ENCODE measurements around the gene SETD1B. TPM values are rescaled to one million over a fixed set of nuclear protein-coding genes. Genes with fewer than 3 reads are reported as not detected.

Gene SETD1B
- polyA plus RNA-seq, 3 donors, result 5.7 to 11.1 (median 10.6) TPM

DNA sequence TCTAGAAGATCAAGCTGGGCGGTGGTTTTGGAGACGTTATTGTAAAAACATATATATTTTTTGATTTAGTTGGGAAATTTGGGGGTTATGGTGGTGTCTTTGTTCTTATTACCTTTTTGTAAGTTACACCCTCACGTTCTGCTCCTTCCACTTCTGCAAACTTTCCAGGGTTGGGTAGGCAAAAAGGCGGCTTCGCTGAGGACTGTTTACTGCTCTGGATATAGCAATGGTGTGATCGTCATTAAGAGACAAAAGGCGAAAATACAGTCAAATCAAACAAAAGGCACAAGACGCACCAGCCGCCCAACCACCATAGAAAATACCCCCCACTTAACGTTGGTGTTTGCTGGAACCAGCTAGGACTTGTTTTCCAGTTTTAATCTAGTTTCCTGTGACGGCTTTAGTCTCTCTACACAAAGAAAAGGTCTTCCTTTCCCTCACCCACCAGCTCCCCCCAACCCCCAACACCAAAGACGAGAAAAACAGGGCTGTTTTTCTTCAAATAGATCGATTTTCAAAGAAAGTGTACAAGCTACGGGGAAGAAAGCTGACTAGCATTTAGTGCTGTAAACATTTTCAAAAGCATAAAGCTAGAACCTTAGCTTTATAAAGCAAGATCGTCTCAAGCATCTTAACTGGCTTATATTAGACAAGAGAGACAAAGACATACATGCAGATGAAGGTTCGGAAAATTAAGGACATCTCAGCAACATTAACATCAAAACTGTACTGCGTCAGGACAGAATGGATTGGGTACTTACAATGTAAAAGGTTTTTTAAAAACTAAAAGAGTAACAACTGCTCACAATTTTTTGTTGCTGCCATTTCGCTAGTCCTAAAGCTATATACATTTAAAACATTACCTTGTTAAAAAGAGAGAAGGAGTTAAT lies 2.0 kb upstream of the SETD1B start:
- H3K27ac ChIP-seq (ENCODE audit: low read depth, low read length), result peak overlapping the region; percentile 99
- 3% methylated on average over 18 of the region's 18 CpGs for WGBS, 3 donors

DNA sequence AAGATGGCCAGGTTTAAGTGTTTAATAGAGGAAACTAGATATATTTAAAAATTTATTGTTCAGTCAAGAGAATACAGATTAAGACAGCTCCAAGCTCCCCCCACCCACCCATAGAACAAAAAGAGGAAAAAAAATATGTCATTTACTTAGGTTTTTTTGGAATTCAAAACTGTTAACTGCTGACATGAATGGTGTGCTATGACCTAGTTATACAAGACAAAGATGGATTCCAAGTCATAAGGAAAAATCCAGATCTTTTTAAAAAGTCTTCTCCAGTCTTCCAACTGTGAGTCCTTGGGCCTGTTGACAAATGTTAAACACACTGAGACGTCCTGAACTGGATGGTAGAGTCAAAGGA lies 1.3 kb upstream of the SETD1B start:
- 0% methylated on average over 1 of the region's 1 CpG for WGBS, 3 donors
- no peak overlapping the region for H3K27ac ChIP-seq (ENCODE audit: low read depth, low read length)

GRCh38 chr12:121802843-121803698 lies 738 bp upstream of the SETD1B start:
- H3K27ac ChIP-seq (ENCODE audit: low read depth, low read length), result peak overlapping the region; percentile 95
- WGBS, 3 donors, result 0% methylated on average over 61 to 65 of the region's 65 CpGs

GRCh38 chr12:121804417-121805111 lies 755 bp downstream of the SETD1B start:
- 0 to 2% (median 1%) methylated on average over 55 to 63 of the region's 63 CpGs for WGBS, 3 donors
- H3K27ac ChIP-seq (ENCODE audit: low read depth, low read length), result peak overlapping the region; percentile 74

- H3K27ac ChIP-seq (ENCODE audit: low read depth, low read length), result no peak overlapping the region
- 1 to 2% (median 2%) methylated on average over 44 to 45 of the region's 45 CpGs for WGBS, 3 donors
These were observed 1.6 kb downstream of the SETD1B start for GRCh38 chr12:121805171-121806008.

DNA sequence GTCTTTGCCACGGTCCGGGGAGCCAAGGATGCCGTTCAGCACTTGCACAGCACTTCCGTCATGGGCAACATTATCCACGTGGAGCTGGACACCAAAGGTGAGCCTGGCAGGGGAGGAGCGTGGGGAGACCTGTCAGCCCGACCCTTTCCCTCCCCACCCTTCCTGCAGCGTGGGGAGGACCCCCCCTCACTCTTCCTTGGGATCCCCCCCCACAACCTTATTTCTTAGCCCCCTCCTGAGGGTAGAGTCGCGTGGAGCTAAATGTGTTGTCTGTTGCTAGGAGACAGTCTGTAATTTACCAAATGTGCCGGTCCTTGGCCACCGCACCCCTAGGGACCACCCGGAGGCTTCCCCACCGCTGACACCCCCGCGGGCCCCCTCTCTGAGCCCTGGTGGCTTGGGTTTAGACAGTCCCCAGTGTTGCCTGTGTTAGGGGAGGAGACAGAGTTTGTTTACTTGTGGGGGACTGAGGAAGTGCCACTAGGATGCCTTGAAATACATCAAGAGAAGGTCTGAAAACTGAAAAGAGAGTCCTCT lies 2.3 kb downstream of the SETD1B start:
- 3 to 8% (median 7%) methylated on average over 15 to 16 of the region's 16 CpGs for WGBS, 3 donors
- H3K27ac ChIP-seq (ENCODE audit: low read depth, low read length), result no peak overlapping the region

- no peak overlapping the region for H3K27ac ChIP-seq (ENCODE audit: low read depth, low read length)
- WGBS, 3 donors, result 13 to 52% (median 47%) methylated on average over 20 to 21 of the region's 21 CpGs
These were observed 3.0 kb downstream of the SETD1B start for GRCh38 chr12:121806546-121807423.

GRCh38 chr12:121807642-121808347 lies 4.0 kb downstream of the SETD1B start:
- 79 to 81% (median 80%) methylated on average over 14 of the region's 14 CpGs for WGBS, 3 donors
- no peak overlapping the region for H3K27ac ChIP-seq (ENCODE audit: low read depth, low read length)

GRCh38 chr12:121808623-121809022 lies 4.8 kb downstream of the SETD1B start:
- 89 to 93% (median 89%) methylated on average over 8 of the region's 8 CpGs for WGBS, 3 donors
- no peak overlapping the region for H3K27ac ChIP-seq (ENCODE audit: low read depth, low read length)

- 76 to 93% (median 93%) methylated on average over 27 of the region's 27 CpGs for WGBS, 3 donors
- H3K27ac ChIP-seq (ENCODE audit: low read depth, low read length), result no peak overlapping the region
These were observed 5.9 kb downstream of the SETD1B start for GRCh38 chr12:121809712-121810116.

DNA sequence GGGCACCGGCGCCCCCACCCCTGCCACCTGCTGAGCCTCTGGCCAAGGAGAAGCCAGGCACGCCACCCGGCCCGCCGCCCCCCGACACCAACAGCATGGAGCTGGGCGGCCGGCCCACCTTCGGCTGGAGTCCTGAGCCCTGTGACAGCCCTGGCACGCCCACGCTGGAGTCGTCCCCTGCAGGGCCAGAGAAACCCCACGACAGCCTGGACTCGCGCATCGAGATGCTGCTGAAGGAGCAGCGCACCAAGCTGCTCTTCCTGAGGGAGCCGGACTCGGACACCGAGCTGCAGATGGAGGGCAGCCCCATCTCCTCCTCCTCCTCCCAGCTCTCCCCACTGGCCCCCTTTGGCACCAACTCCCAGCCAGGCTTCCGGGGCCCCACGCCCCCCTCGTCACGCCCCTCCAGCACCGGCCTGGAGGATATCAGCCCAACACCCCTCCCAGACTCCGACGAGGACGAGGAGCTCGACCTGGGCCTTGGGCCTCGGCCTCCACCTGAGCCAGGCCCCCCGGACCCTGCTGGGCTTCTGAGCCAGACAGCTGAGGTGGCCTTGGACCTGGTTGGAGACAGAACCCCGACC lies 6.5 kb downstream of the SETD1B start:
- no peak overlapping the region for H3K27ac ChIP-seq (ENCODE audit: low read depth, low read length)
- WGBS, 3 donors, result 81 to 85% (median 82%) methylated on average over 26 to 33 of the region's 33 CpGs

DNA sequence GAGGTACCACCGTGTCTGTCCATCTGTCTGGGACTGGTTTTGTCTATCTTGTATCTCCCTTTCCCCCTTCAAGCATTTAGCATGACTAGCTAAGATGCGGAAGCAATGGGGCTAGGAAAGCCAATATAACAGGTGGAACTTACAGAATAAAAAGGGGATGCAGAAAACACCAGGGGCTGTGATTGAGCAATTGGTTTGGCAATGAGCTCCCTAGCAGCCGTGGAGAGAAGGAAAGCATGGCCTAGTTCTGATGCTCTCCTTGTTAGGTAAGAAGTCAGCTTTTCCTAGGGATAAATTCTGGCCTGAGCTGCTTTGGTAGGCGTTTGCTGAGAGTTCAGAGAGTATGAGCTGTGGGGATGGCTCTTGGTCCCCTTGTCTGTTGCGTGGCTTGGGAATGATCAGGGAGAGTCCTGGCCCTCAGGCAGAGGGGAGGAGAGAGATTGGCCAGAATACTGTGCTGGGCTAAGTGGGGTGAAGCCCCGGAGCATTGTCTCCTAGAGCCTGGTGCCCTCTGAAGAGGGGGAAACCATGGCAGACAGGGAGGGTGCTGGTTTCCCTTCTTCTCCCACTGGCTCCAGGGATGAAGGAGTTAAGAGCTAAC lies 7.1 kb downstream of the SETD1B start:
- no peak overlapping the region for H3K27ac ChIP-seq (ENCODE audit: low read depth, low read length)
- WGBS, 3 donors, result 48 to 56% (median 53%) methylated on average over 6 of the region's 6 CpGs

DNA sequence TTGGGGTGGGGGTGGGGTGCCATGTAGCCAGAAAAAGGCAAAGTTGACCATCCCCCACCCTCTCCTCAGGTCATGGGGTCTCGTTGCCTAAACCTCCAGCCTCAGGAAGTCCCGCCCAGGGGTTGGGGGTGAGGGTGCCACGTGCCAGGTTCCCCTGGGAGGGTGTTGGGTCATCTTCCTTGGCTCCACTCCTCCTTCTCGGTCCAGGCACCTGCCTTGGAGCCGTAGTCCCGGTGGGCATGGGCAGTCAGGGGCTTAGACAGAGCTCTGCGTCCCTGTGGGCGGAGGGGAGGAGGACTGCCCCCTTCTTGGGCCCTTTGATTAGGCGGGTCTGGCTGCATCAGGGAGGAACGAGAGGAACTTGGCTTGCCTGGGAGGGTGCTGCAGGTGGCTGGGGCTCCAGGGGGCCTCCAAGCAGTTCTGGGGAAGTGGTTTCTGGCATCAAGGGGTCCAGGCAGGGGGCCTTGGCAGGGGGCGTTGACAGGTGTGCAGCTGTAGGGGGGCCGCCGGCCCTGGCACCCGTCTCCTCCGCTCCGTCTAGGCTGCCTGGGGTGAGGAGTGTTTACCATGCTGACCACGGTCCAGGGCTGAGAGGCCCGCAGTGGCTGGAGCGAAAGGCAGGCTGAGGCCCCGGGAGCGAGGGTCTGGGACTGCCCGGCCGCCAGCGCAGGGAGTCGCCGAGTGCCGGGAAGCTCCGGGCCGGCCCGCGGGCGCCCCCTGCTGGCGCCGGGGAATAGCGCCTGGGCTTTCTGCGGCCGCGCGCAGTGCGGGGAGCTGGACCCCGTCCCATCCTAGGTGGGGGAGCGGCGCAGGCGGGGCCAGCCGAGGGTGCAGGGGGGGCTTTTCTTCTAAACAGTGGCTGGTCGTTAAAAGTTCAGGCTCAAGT lies 7.9 kb downstream of the SETD1B start:
- 3 to 6% (median 5%) methylated on average over 39 to 46 of the region's 46 CpGs for WGBS, 3 donors
- H3K27ac ChIP-seq (ENCODE audit: low read depth, low read length), result no peak overlapping the region

GRCh38 chr12:121812320-121812871 lies 8.6 kb downstream of the SETD1B start:
- WGBS, 3 donors, result 13 to 20% (median 18%) methylated on average over 16 to 26 of the region's 26 CpGs
- H3K27ac ChIP-seq (ENCODE audit: low read depth, low read length), result no peak overlapping the region

All from adipose tissue (tissue), 3 donors.